NT2/D1 (cell line): Measurements from ENCODE around the gene SGIP1.

Source experiments
- SUZ12 ChIP-seq: IDR thresholded peaks from 2 replicates; pipeline ENCODE4 v1.6.1; 2011; ENCODE audit not compliant: insufficient read length, insufficient read depth; ENCODE audit errors: extremely low read depth
- YY1 ChIP-seq: IDR thresholded peaks from 2 replicates; pipeline ENCODE4 v1.6.1; 2011; ENCODE audit not compliant: insufficient read length, insufficient read depth
- ZNF274 ChIP-seq: IDR thresholded peaks from 2 replicates; pipeline ENCODE4 v1.6.1; 2011; ENCODE audit warnings: mild to moderate bottlenecking, low read depth, low read length

DNA sequence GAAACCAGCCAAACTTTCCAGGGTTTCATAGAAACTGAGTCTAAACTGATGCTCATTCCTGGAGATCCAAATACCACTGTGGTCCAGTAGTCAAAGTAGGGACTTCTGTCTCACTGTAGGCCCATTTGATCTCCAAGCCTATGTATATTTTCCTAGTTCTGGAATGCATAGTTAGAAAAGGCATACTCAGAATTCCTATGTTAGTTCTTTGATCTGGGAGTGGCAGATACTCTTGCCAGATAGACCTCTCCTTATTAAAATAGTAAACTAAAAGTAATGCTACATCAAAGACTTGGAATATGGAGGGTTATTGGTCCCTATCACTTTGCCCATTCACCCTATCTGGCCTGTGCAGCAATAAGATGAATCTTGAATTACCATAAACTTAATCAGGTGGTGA is 10.4 kb upstream of the SGIP1 start:
- TF ChIP-seq YY1, result no peak
- TF ChIP-seq SUZ12, result no peak
- TF ChIP-seq ZNF274, result no peak
